Transverse colon (tissue), 4 donors: ENCODE results near the gene ZNF184. TPM values are rescaled to one million over a fixed set of nuclear protein-coding genes. Genes with fewer than 3 reads are reported as not detected.

Source experiments
- DNase-seq: peaks from one replicate; pipeline ENCODE4 v3.0.0-alpha.2; 2019
- H3K27ac ChIP-seq, 4 donors: fragments of 200-600 bp; sonication (generic); 2 replicates each; pipeline ENCODE4 v1.5.1; 2016 to 2018; ENCODE audit warnings: inconsistent platforms in 4 of 4
- H3K27me3 ChIP-seq: fragments of 200-600 bp; sonication (generic); 2 replicates; pipeline ENCODE4 v1.5.1; 2017; ENCODE audit warnings: inconsistent platforms
- H3K36me3 ChIP-seq, 4 donors: fragments of 200-600 bp; sonication (generic); 2 replicates each; pipeline ENCODE4 v1.5.1; 2017 to 2019; ENCODE audit warnings: inconsistent platforms in 4 of 4
- H3K4me1 ChIP-seq, 4 donors: fragments of 200-600 bp; sonication (generic); 2 replicates each; pipeline ENCODE4 v1.5.1; 2017 to 2020; ENCODE audit warnings: inconsistent platforms in 4 of 4
- H3K4me3 ChIP-seq, 4 donors: fragments of 200-600 bp; sonication (generic); 1 replicate in 1 of 4; 2 replicates in 3 of 4; pipeline versions ENCODE4 v1.5.1 to v1.6.1; 2017 to 2019; ENCODE audit warnings: inconsistent platforms in 4 of 4
- H3K9me3 ChIP-seq, 2 donors: fragments of 200-600 bp; sonication (generic); 2 replicates each; pipeline ENCODE4 v1.5.1; 2017 to 2019; ENCODE audit warnings: inconsistent platforms in 2 of 2
- EP300 ChIP-seq: sonication (generic); formaldehyde crosslinking; IDR thresholded peaks from one replicate; pipeline ENCODE4 v1.6.1; 2017; ENCODE audit warnings: antibody characterized with exemption, low read depth
- POLR2A ChIP-seq: fragments of 450-650 bp; IDR thresholded peaks from one replicate; pipeline ENCODE4 v1.6.1; 2016; ENCODE audit warnings: antibody characterized with exemption, mild to moderate bottlenecking, moderate library complexity
- POLR2AphosphoS5 ChIP-seq, 3 donors: sonication (generic); formaldehyde crosslinking; IDR thresholded peaks; one replicate each; pipeline ENCODE4 v1.6.1; 2016; ENCODE audit warnings: antibody characterized with exemption in 3 of 3
- WGBS, 2 donors: methylation state at CpG; one replicate each; pipeline ENCODE4 v1.1.5; 2018; ENCODE audit warnings: low coverage in 1 of 2; 5-methylcytosine and 5-hydroxymethylcytosine counted together
- in situ Hi-C, 4 donors: fragments of 200-750 bp; cut with MboI; loops; one replicate each; pipeline versions ENCODE4 v1.15.0 to v1.15.1; 2017; ENCODE audit warnings: low sequenced_read_pairs in 3 of 4, low pct_ligation_motif_present in 1 of 4, low pct_unique_long_range_greater_than_20kb in 1 of 4
- intact Hi-C: fragments of 100-400 bp; cut with DNase I; formaldehyde crosslinking; loops from one replicate; pipeline ENCODE4 v1.15.1; 2023; ENCODE audit warnings: low total_unique reads
- total RNA-seq, 4 donors: library from RNA; depleted of rRNA; stranded (reverse); fragments of >200 nt; gene quantifications; one replicate each; pipeline ENCODE4 v1.1.0, GENCODE V29; 2016
- TF ChIP-seq, protein P1 (sequence below), 5 experiments: fragments of 200-600 bp in 3 of 5; fragments of 450-650 bp in 2 of 5; sonication (generic) in 3 of 5; IDR thresholded peaks; 1 replicate in 2 of 5; 2 replicates in 3 of 5; pipeline ENCODE4 v1.5.1; 2016 to 2017; ENCODE audit warnings: antibody characterized with exemption in 5 of 5, inconsistent platforms in 3 of 5, mild to moderate bottlenecking in 2 of 5, moderate library complexity in 1 of 5

The ZNF184 gene
- 1 to 10 TPM; 2.8 to 9.7 (median 6.9) TPM for total RNA-seq

DNA sequence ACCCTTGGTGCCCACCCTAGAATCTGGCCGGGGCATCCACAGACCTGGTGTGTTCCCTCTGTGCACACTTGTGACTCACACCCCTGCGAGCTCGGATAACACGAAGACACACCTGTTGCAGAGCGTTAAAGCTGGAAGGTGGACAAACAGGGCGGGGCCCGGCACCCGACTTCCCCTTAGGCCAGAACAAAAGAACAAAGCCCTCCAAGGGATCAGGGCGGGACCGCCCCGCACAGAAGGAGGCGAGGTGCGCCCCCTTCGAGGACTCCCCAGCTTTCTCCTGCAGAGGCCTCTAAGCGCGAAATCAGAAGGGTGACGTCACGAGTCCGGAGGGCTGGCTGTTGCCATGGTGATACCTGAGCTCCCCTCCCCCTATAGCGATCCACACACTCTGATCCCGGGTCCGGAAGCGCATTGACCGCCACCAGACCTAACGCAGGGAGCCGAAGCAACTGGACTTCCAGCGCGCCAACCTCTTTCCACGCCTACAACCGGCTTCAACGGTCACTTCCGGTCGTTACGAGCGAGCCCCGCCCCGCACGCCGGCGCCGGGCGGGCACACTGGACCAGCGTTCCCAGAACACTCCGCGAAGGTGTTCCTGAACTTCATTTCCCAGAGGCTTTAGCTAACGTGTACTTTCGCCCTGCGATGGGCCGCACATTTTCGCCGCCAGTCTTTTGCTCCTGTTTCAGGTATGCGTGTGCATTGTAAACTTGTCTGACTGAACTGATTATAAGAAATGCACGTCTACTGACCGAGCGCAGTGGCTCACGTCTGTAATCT is at the start of gene ZNF184:
TSS of gene ZNF184 (minus strand) at position 489 of the 784 bp plus-strand sequence. CDS start 811 bp downstream, outside the sequence.
- no peaks in the 10 kb centered on the region for H3K9me3 ChIP-seq
- H3K27ac ChIP-seq: peak within 1 kb of the TSS; percentile 90 to 96 (median 92)
- peaks cover 3 to 27% (median 15%) of the 10 kb centered on the region in 4 donors for H3K4me1 ChIP-seq
- TF ChIP-seq POLR2A: peak; percentile 80
- TF ChIP-seq, protein P1, sequence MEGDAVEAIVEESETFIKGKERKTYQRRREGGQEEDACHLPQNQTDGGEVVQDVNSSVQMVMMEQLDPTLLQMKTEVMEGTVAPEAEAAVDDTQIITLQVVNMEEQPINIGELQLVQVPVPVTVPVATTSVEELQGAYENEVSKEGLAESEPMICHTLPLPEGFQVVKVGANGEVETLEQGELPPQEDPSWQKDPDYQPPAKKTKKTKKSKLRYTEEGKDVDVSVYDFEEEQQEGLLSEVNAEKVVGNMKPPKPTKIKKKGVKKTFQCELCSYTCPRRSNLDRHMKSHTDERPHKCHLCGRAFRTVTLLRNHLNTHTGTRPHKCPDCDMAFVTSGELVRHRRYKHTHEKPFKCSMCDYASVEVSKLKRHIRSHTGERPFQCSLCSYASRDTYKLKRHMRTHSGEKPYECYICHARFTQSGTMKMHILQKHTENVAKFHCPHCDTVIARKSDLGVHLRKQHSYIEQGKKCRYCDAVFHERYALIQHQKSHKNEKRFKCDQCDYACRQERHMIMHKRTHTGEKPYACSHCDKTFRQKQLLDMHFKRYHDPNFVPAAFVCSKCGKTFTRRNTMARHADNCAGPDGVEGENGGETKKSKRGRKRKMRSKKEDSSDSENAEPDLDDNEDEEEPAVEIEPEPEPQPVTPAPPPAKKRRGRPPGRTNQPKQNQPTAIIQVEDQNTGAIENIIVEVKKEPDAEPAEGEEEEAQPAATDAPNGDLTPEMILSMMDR (IDR thresholded peaks at IDR 0.05): peak in 2 of 5 experiments; percentile 44 to 52
- no peak for TF ChIP-seq EP300
- peak; percentile 90 to 92 (median 92) for TF ChIP-seq POLR2AphosphoS5 (IDR thresholded peaks at IDR 0.05)
- WGBS, 2 donors: 0% methylated on average over 6 to 45 of the region's 56 CpGs
- peak; percentile 97 for DNase-seq
- intact Hi-C loops (no loop called here), in situ Hi-C loops (loop anchor here in 1 of 4 donors (10.0 kb wide), 1 partner anchor 298 kb away; no protein-coding TSS in a partner anchor)
- peak within 1 kb of the TSS; percentile 45 to 81 (median 60) for H3K4me3 ChIP-seq
- H3K27me3 ChIP-seq: no peaks in the 10 kb centered on the region
- H3K36me3 ChIP-seq: peaks cover 0 to 10% (median 2%) of the 10 kb centered on the region in 4 donors

GRCh38 chr6:27518881-27519795 is 46.2 kb upstream of the ZNF184 start:
- in situ Hi-C loops: loop anchor here (10.0 to 25.0 kb wide), 9 partner anchors 166 to 1207 kb away; partner anchors contain the start of gene OR2B2 (in 1 of the 4)

DNA sequence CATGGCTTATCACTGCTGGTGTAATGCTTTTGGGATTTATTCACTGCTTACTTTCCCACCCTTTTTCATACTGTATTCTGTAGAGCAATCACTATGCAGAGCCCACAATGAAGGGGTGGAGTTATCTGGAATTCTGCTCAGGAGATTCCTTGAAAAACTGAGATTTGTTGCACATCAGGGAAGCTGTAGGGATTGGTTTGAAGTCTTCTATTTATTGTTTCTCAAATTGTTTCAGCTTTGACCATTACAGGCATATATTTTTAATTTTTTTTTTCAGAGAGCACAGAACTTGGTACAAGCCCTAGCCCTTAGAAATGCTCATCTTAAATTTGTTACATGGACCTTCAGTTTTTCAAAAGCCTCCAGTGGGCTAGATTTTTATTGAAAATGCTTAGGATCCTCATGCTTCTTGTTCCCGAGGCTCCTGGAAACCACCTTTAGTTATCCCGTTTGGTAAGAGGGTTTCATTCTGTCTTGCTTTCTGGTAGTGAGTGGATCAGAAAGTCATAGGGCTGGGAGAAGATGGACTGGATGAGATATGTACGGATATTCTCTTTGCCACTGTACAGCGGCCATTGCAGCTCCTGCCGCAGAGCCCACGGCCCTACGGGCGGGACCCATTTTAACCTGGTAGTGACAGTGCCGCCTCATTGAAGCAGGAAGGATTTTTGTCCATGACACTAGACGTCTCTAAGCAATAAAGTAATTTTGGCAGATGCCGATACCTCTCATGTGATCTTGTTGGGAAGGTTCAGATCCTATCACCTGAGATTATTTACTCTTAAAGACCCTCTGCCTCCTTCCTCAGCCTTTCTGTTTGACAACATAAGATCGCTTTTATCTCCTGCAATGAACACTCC is 45.3 kb upstream of the ZNF184 start:
- in situ Hi-C loops: loop anchor here (10.0 to 25.0 kb wide), 9 partner anchors 167 to 1206 kb away; partner anchors contain the start of gene OR2B2 (in 1 of the 4)
- no peak for DNase-seq
- peaks cover 0 to 9% (median 6%) of the 10 kb centered on the region in 4 donors for H3K4me1 ChIP-seq
- H3K27ac ChIP-seq: peak overlapping the region; percentile 84 to 91 (median 89)
- H3K4me3 ChIP-seq: peak overlapping the region; percentile 48 to 93 (median 68)
- no peaks in the 10 kb centered on the region for H3K9me3 ChIP-seq
- peaks cover 37% of the 10 kb centered on the region for H3K27me3 ChIP-seq
- TF ChIP-seq POLR2AphosphoS5 (IDR thresholded peaks at IDR 0.05) (no peak), POLR2A (no peak), EP300 (no peak)
- TF ChIP-seq, protein P1 (IDR thresholded peaks at IDR 0.05): no peak
- intact Hi-C loops: no loop called here
- WGBS, 2 donors: 15 to 31% methylated on average over 4 to 12 of the region's 12 CpGs
- no peaks in the 10 kb centered on the region for H3K36me3 ChIP-seq

More at GRCh38 chr6:27518881-27519795, 46.2 kb upstream of the ZNF184 start:
- H3K27ac ChIP-seq: peak overlapping the region; percentile 84 to 91 (median 89)
- peak; percentile 68 for DNase-seq
- no peaks in the 10 kb centered on the region for H3K36me3 ChIP-seq
- H3K4me3 ChIP-seq: peak overlapping the region; percentile 48 to 93 (median 68)
- H3K9me3 ChIP-seq: no peaks in the 10 kb centered on the region
- peaks cover 0 to 9% (median 6%) of the 10 kb centered on the region in 4 donors for H3K4me1 ChIP-seq
- TF ChIP-seq, protein P1 (IDR thresholded peaks at IDR 0.05): peak; percentile 58 to 82 (median 66)
- TF ChIP-seq POLR2A (no peak), EP300 (no peak)
- intact Hi-C loops: no loop called here
- WGBS, 2 donors: 2% methylated on average over 11 to 42 of the region's 42 CpGs
- peaks cover 27% of the 10 kb centered on the region for H3K27me3 ChIP-seq
